ENCODE results near the gene DTX1. TPM values are rescaled to one million over a fixed set of nuclear protein-coding genes. Genes with fewer than 3 reads are reported as not detected.

DTX1 gene
- total RNA-seq, 1 experiment from 2014 or later, result 0.05 TPM

GRCh38 chr12:113092607-113093408 lies 36.3 kb downstream of the DTX1 start:
- DNase-seq (ENCODE audit: extremely low read depth, low read depth), result peak; percentile 19

- DNase-seq (ENCODE audit: extremely low read depth, low read depth), result no peak
Measured at GRCh38 chr12:113093409-113094101, 37.0 kb downstream of the DTX1 start.

GRCh38 chr12:113094738-113095137 lies 38.2 kb downstream of the DTX1 start:
- no peak for DNase-seq (ENCODE audit: extremely low read depth, low read depth)

- no peak for DNase-seq (ENCODE audit: extremely low read depth, low read depth)
Measured at GRCh38 chr12:113095405-113095804, 38.9 kb downstream of the DTX1 start.

GRCh38 chr12:113096675-113097461 lies 40.3 kb downstream of the DTX1 start:
- DNase-seq (ENCODE audit: extremely low read depth, low read depth), result no peak

- DNase-seq (ENCODE audit: extremely low read depth, low read depth), result no peak
Measured at GRCh38 chr12:113097716-113098440, 41.3 kb downstream of the DTX1 start.

- DNase-seq (ENCODE audit: extremely low read depth, low read depth), result peak; percentile 55
Measured at GRCh38 chr12:113098441-113099028, 42.0 kb downstream of the DTX1 start.

- no peak for DNase-seq (ENCODE audit: extremely low read depth, low read depth)
Measured at GRCh38 chr12:113099364-113099763, 42.8 kb downstream of the DTX1 start.

- DNase-seq (ENCODE audit: extremely low read depth, low read depth), result no peak
Measured at GRCh38 chr12:113099764-113100163, 43.2 kb downstream of the DTX1 start.

GRCh38 chr12:113101751-113102150 lies 45.2 kb downstream of the DTX1 start:
- DNase-seq (ENCODE audit: extremely low read depth, low read depth), result no peak

GRCh38 chr12:113102811-113103210 lies 46.3 kb downstream of the DTX1 start:
- DNase-seq (ENCODE audit: extremely low read depth, low read depth), result no peak

GRCh38 chr12:113103756-113104450 lies 47.4 kb downstream of the DTX1 start:
- DNase-seq (ENCODE audit: extremely low read depth, low read depth), result no peak

GRCh38 chr12:113104953-113105510 lies 48.5 kb downstream of the DTX1 start:
- no peak for DNase-seq (ENCODE audit: extremely low read depth, low read depth)

GRCh38 chr12:113105606-113106271 lies 49.2 kb downstream of the DTX1 start:
- no peak for DNase-seq (ENCODE audit: extremely low read depth, low read depth)

- no peak for DNase-seq (ENCODE audit: extremely low read depth, low read depth)
Measured at GRCh38 chr12:113106361-113106760, 49.8 kb downstream of the DTX1 start.

GRCh38 chr12:113108308-113108707 lies 51.8 kb downstream of the DTX1 start:
- DNase-seq (ENCODE audit: extremely low read depth, low read depth), result no peak

GRCh38 chr12:113109360-113109759 lies 52.8 kb downstream of the DTX1 start:
- DNase-seq (ENCODE audit: extremely low read depth, low read depth), result no peak

GRCh38 chr12:113109872-113110599 lies 53.5 kb downstream of the DTX1 start:
- no peak for DNase-seq (ENCODE audit: extremely low read depth, low read depth)
